Mucosa of descending colon (tissue), 3 donors: ENCODE measurements around the gene SPDYE11. TPM values are rescaled to one million over a fixed set of nuclear protein-coding genes. Genes with fewer than 3 reads are reported as not detected.
"Not testable (repeated sequence)": the region's sequence is repeated elsewhere in the genome, so short reads cannot be mapped to it uniquely, and the experiment has no call there.

Source experiments
- ATAC-seq: fragments of 200-7000 bp; cut with Tn5 transposase; one replicate; pipeline ENCODE4 v1.9.1; 2020; ENCODE audit warnings: mild to moderate bottlenecking, moderate library complexity
- DNase-seq, 3 donors: peaks; one replicate each; pipeline ENCODE4 v3.0.0-alpha.2; 2020
- H3K36me3 ChIP-seq: fragments of 200-600 bp; one replicate; pipeline ENCODE4 v1.8.0; 2021; ENCODE audit warnings: low read depth, mild to moderate bottlenecking
- H3K4me1 ChIP-seq: fragments of 200-600 bp; one replicate; pipeline ENCODE4 v1.8.0; 2021; ENCODE audit warnings: low read depth, mild to moderate bottlenecking
- H3K4me3 ChIP-seq: fragments of 200-600 bp; one replicate; pipeline ENCODE4 v1.8.0; 2021; ENCODE audit warnings: mild to moderate bottlenecking
- H3K9me3 ChIP-seq: fragments of 200-600 bp; one replicate; pipeline ENCODE4 v1.8.0; 2021; ENCODE audit warnings: mild to moderate bottlenecking
- intact Hi-C, 2 donors: fragments of 100-400 bp; cut with DNase I in 1 of 2; cut with micrococcal nuclease in 1 of 2; formaldehyde crosslinking; loops; one replicate each; pipeline versions ENCODE4 v1.11.0 to v1.11.1; 2022; cut with DNase I, micrococcal nuclease
- long read RNA-seq, 2 donors: library from polyadenylated mRNA; unstranded; transcript quantifications; one replicate each; pipeline ENCODE4 v2.0.0, GENCODE V29; 2019 to 2021
- total RNA-seq, 3 donors: library from RNA; stranded (reverse); fragmentation: NEBNext Ultra II Directional in 2 of 3; extraction: Animal tissue kit (Norgen Biotek cat#: 25700) in 2 of 3; gene quantifications; one replicate each; pipeline versions ENCODE4 v1.2.1 to v1.2.4, GENCODE V29; 2021 to 2023
- donor health status: DM: no; HTN: no; CAD: no; lungs with moderate emphysema.
- donor health status: DM: no; HTN: no; CAD: no.
- donor health status: DM: no; HTN: yes; CAD: no.

Gene SPDYE11
- total RNA-seq: not detected
- long read RNA-seq, donor 1, partial matches to known transcripts: 0 of 1 reads
- long read RNA-seq, donor 1, other reads (novel, unspliced or antisense): 1 of 1 reads
- long read RNA-seq, donor 2: 0 reads

- H3K9me3 ChIP-seq, intact Hi-C loops, H3K4me3 ChIP-seq, H3K36me3 ChIP-seq, H3K4me1 ChIP-seq, DNase-seq, ATAC-seq: not testable (repeated sequence)
These were observed at the start of gene SPDYE11 for GRCh38 chr7:73057811-73058210. Gene SPDYE11 (minus strand): TSS chr7:73057911. CDS start chr7:73056111, 1,800 bp downstream.

- H3K4me3 ChIP-seq, intact Hi-C loops, H3K9me3 ChIP-seq, DNase-seq, ATAC-seq, H3K36me3 ChIP-seq, H3K4me1 ChIP-seq: not testable (repeated sequence)
These were observed 28.2 kb upstream of the SPDYE11 start, which contains the start of gene SPDYE9 for GRCh38 chr7:73085938-73086337. Gene SPDYE9 (minus strand): TSS chr7:73086038. CDS start chr7:73084238, 1,800 bp downstream.

- H3K9me3 ChIP-seq, intact Hi-C loops, ATAC-seq, H3K4me3 ChIP-seq, H3K4me1 ChIP-seq, DNase-seq, H3K36me3 ChIP-seq: not testable (repeated sequence)
These were observed 28.0 kb downstream of the SPDYE11 start, which contains the start of gene SPDYE8 for GRCh38 chr7:73029666-73030065. Gene SPDYE8 (minus strand): TSS chr7:73029766. CDS start chr7:73027966, 1,800 bp downstream.

DNA sequence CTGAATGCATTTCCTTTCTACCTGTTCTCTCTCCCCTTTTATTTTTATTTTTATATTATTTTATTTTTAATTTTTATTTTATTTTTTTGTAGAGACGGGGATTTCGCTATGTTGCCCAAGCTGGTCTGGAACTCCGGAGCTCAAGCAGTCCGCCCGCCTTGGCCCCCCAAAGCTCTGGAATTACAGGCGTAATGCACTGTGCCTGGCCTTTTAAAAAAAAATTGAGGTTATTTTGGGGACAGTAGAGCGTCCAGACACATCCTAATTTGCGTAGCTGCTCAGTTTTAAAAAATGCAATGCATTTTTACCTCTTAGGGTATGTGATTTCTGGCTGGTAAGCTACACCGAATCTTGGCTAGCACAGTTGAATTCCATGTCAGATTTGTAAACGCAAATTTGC lies 51.2 kb downstream of the SPDYE11 start:
- H3K9me3 ChIP-seq, intact Hi-C loops, H3K4me3 ChIP-seq, ATAC-seq, H3K4me1 ChIP-seq, H3K36me3 ChIP-seq: not testable (repeated sequence)
- DNase-seq: peak; percentile 10 to 42 (median 36)

- peak overlapping the region; percentile 56 for H3K4me3 ChIP-seq
- H3K36me3 ChIP-seq, H3K4me1 ChIP-seq, intact Hi-C loops, H3K9me3 ChIP-seq: not testable (repeated sequence)
- DNase-seq: peak; percentile 78 to 93 (median 92)
- ATAC-seq: peak; percentile 93
These were observed 51.8 kb downstream of the SPDYE11 start for GRCh38 chr7:73005693-73006447.

- peak; percentile 78 to 88 (median 85) for DNase-seq
- intact Hi-C loops: not testable (repeated sequence)
- peak; percentile 94 for ATAC-seq
These were observed 52.4 kb downstream of the SPDYE11 start for GRCh38 chr7:73005356-73005692.

DNA sequence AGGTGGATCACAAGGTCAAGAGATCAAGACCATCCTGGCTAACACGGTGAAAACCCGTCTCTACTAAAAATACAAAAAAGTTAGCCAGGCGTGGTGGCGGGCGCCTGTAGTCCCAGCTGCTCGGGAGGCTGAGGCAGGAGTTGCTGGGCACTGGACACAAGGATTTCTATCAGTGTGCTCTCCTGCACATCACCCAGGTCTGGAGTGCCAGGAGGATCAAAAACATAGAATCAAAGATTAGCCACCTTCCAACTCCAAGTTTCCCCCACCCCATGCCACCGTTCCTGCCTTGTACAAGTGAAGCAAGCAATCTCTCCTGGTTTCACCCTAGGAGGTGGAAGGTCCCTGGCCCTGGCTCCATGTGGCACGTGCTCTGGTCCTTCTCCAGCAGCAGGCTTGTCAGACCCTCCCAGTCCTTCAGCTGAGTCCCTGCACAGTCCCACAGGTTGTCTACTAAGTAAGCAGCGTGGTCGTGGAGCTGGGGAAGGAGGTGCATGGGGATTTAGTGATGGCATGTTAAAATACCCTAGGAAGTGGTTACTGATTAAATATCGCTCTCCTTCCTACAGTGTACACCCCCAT lies 59.7 kb downstream of the SPDYE11 start:
- intact Hi-C loops, H3K9me3 ChIP-seq, H3K4me1 ChIP-seq, ATAC-seq, H3K4me3 ChIP-seq, H3K36me3 ChIP-seq, DNase-seq: not testable (repeated sequence)

More at GRCh38 chr7:73005356-73005692, 52.4 kb downstream of the SPDYE11 start:
- H3K9me3 ChIP-seq, H3K36me3 ChIP-seq, H3K4me1 ChIP-seq: not testable (repeated sequence)
- peak overlapping the region; percentile 56 for H3K4me3 ChIP-seq

Other genes starting within 250 kb of the SPDYE11 start
- 1 to 10 TPM; 2.5 to 6.3 (median 3.5) TPM for gene TYW1B, start 229.7 kb downstream of the SPDYE11 start, total RNA-seq
- 10 to 100 TPM; 31.0 to 36.3 (median 31.6) TPM for gene POM121, start 132.8 kb downstream of the SPDYE11 start, total RNA-seq
- gene TRIM74, start 88.4 kb downstream of the SPDYE11 start, total RNA-seq: under 1 TPM; 0.43 to 0.95 (median 0.90) TPM
- gene SPDYE8, start 28.1 kb downstream of the SPDYE11 start, total RNA-seq: not detected
- not detected for gene SPDYE9, start 28.1 kb upstream of the SPDYE11 start, total RNA-seq